HG02763 (cell line): ENCODE results near the gene RNF152.

Experiments
- ATAC-seq: cut with Tn5 transposase; IDR thresholded peaks from one replicate; pipeline ENCODE4 v1.9.1; 2021; ENCODE audit warnings: mild to moderate bottlenecking, moderate library complexity; ENCODE audit not compliant: unreplicated experiment

Gene RNF152

DNA sequence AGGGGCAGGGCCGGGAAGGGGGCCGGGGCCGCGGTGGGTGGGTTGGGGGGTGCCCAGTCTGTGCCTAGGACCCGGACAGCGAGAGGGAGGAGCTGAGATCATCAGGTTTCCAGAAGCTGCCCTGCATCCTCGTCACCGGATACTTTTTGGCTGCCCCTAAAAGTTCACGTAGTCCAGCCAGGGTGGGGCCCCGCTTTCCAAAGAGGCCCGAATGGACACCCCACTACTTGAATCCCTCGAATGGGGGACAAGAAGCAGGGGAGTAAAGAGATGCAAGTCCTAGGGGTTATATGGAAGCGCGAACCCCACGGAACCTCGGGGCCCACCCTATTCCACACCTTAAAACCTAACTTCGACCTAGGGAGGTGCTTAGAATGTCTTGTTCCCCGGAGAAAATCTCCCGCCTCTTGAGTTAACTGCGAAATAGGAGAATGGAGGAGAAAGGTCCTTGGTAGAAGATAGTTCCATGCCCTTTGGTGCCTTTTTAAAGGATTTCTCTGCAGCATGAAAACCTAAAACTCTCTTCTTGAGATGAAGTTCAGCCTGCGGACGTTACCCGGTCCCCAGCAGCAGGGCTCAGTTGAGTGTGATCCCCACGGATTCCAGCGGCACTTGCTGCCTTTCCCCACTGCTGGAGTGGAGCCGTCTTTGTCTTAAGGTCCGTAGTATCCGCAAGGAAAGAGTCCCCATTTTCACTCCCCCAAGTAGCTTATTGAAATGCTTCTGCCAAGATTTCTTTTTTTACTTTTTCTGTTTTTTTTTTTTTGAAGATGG, 2.1 kb upstream of the RNF152 start:
- no peak for ATAC-seq

DNA sequence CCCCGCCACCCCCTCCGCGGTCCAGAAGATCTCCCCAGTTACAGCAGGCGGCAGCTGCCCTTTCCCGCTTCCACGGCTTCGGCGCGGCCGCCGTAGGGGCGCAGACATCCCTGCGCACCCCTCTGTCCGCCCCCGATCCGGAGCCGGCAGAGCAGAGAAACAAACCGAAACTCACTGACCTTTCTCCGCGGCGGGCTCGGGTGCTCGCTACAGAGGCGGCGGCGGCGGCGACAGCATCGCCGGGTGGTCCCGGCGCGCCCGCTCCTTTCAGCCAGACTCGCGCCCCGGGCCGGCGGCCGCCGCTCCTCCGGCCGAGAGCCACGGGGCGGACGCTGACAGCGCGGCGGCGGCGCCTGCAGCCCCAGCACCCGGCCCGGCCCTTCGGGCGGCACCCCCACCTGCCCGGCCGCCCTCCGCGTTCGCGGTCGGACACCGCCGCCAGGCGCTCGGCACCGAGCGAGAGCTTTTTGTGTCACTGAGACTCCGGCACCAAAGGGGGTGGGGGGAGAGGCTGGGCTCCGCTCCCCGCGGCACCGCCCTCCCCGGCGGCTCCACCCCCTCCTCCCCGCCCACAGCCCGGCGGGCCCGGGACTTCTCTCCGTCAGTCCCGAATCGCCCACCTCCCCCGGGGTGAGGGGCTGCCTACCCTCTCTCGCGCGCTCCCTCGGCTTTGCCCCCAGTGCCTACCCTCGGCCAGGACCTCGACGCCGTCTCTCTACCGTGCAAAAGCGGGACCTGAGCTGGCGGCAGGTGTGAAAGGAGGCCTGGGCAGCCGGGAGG, 1.4 kb upstream of the RNF152 start:
- ATAC-seq: peak; percentile 79

DNA sequence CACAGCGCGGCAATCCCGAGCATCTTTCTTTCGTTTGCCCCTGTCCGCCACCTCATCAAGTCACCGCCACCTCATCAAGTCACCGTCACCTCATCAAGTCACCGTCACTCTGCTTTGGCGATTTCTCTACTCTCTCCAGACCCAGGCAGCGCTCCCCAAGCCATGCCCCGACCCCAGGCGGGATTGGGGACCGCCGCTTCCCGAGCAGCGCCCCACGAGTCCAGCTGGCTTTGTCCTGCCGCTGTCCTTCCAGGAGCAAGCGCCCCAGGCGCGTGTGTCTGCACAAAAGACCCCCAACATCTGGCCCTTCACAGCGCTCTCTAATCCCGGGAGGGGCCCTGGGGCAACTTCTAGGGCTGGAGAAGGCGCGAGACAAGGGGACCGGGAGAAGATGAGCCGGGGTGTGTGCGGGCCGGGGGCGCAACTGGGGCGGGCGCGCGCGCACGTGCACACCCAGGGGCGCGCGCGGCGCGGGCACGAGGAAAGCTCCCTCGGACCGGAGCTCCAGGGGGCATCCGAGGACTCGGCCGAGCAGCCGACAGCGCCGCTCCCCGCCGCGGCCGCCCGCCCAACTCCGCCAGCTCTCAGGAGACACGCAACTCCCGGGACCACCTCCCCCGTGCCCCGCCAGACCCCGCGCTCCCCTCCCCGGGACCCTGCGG, 633 bp upstream of the RNF152 start:
- peak; percentile 3 for ATAC-seq

DNA sequence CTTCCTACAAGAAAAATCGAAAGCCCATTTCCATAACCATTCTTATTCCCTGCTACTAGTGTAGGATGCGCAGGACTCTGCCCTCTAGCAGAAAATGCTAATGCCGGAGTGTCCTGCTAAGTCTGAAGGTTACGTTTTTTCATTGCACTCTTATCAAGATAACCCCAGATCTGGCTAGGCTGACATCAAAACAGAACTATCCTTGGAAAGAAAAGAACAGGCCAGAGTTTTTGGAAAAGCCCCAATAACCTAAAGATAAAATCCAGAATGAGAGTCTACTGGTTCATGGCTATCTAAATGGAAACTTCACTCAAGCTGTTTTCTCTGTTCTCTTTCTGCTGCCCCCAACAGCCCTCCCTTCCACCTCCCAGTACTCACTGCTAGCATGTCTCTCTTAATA, 913 bp downstream of the RNF152 start:
- no peak for ATAC-seq

DNA sequence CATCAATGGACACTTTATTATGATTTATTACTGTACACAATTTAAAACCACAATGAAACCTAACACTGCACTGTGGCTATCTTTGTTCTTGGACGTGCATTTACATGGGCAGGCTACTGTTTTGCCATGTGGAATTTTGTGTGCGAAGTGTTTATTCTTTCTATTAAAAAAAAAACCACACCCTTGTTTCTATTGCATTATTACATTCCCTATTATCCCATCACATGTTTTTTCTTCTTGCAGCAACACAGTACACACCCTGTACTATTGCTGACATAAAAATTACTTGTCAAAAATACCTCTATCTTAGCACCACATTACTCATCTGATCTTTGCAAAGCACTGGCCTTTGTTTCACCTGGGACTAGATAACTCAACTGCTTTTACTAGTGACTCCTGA, 1.5 kb downstream of the RNF152 start:
- no peak for ATAC-seq

DNA sequence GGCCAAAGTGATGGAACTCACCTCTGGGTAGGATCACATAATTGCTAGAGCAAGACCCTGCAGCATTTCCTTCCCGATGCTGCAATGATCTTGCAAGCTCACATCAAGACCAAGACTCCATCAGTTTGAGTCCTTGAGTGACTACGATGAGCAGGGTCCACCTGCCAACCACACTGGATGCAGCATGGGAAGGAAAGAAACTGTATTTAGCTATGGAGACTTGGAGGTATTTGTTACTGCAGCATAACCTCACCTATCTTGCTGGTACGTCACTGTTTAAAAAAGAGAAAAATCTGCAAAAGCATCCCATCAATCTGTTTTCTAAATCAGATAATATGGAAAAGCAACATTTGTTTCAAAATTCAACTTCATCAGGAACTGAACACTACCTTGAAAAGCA, 2.5 kb downstream of the RNF152 start:
- no peak for ATAC-seq

DNA sequence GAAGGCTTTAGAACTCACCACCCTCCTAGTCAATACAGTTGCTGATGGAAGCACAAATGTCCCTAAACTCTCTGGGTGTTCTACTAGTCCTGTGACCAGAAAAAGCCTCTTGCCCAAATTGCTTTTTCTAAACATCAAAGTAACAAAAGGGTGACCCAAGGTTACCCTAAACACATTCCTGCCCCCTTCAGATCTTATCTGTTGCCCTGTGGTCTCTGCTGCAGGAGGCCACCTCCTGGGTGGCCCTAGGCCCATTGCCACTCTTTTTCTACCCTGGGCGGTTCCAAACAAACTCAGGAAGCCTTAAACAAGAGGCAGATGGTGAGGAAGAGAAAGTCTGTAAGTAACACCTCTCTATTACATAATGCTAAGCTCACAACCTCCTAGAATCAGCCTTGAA, 3.3 kb downstream of the RNF152 start:
- no peak for ATAC-seq

DNA sequence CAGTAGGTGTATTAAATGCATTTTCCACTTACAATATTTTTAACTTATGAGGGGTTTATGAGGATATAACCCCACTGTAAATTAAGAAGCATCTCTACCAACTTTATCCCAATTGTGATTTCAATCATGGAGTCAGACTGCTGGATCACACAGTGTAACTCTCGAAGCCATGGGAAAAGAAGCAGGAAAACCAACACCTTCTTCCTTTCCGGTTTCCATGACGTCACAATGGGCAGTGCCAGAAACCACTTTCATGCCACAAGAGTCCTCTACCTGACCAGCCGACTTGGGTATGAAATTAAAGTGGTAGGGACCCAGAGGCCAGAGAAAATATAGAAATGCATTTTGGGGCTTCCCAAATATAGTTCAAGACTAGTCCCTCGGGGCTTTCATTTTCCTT, 4.2 kb downstream of the RNF152 start:
- ATAC-seq: no peak

DNA sequence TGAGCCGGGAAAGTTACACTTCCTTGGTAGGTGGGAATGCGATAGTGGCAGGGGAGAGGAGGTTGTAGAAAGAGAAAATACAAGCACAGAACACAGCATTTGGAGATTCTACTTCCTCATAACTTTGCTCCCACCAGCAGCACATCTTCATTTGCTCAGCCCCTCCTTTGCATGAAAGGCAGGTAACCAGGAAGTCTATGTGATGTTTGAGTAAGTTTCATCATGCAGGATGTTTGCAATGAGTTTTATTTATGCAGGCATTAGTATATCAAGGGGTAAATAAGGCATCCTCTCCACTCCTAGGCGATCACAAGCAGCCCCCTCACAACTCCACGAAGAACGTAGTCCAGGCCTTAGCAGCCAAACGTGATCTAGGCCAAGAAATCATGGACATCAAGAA, 5.0 kb downstream of the RNF152 start:
- no peak for ATAC-seq

DNA sequence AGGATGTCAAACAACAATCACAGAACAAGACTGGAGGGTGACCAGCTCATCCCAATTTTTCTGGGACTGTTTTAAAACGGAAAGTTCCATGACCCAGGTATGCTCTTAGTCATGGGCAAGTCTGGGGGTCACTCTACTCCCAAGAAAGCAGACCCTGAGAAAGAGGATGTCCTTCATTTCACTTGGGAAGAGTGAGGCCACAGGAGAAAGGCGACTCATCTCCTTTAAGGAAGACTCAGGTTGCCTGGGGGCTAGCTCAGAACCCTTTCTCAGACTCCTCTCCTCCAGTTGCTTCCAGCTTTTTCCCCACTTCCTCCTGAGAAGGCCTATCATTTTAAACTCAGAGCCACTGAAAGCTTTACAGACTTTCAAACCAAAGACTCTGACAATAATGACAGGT, 9.3 kb downstream of the RNF152 start:
- no peak for ATAC-seq

DNA sequence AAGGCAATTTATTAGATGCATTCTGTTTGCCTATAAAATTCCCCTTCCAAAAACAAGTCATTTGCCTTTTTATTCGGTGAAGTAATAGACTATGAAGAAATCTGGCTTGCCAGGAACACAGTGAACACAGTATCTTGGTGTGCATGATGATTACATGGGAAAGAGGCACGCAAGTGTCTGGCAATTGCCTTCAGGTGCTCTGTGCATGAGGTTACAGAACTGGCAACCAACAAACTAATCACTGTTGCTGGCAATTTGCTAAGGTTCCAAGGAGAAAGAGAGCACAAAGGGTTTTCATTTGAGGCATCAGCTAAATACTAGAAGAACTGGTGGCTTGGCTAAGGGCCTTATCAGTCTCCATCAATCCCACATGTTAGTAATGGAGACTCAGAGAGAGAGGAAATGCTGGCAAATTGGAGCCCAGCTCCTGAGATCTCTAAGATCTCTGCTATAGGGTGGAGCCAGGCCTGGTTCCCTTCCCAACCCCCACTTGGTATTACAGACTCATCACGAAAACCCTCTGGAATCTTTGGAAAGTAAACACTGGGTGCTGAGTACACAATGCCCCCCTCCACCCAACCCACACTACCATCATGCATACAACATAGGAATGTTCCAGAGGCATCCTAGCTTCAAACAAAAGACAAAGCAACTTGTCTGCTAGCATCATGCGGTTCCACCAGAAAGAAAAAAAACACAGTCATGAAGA, 10.4 kb downstream of the RNF152 start:
- no peak for ATAC-seq

DNA sequence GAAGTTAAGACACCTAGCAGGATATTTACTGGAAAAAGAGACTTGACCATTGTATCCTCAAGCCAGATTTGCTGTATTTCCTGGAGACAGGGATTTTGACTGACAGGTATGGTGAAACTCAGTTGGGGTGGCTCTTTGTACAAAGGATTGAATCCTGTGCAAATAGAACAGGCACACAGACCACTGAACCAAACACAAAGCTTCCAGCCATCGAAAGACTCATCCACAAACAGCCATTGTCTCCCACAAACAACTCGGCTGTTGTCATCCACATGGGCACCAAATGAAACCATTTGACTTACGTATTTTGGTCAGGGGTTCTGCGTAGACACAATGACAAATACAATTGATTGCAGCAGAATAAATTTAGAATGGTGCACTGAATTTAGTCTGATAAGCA, 15.9 kb downstream of the RNF152 start:
- ATAC-seq: no peak

DNA sequence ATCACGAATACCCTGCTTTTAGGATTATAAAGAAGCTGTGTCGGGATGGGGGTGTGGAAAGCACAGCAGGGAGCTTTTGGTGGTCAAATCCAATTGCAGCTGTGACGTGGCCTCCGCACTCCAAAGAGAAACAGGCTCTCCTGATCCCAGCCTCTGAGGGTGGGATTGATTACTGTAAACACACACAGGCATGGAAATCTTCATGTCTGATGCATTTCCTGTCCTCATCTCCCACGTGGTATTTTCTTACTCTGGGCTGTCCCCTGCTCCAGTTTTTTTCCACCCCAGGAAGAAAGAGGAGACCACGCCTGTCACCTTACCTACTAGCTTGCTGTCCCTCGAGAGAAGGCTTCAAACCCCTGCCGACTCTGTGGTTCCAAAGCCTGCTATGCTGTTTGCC, 22.7 kb downstream of the RNF152 start:
- no peak for ATAC-seq

DNA sequence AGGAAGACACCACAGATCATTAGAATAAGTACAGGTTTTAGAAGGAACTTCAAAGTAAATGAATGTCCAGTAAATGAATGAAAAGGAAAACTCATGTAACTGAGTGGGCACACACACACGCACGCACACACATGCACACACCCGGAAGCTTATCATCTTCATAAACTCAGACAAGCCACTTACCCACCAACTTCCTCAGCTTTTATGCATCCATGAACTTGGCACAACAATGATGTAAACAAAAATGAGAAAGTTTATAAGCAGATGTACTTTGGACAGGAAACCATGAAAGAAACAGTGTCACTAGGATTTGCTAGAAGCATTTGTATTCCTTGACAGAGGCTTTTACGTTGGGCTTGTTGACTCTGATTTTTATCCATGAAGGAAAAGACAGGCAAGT, 23.2 kb downstream of the RNF152 start:
- ATAC-seq: no peak

DNA sequence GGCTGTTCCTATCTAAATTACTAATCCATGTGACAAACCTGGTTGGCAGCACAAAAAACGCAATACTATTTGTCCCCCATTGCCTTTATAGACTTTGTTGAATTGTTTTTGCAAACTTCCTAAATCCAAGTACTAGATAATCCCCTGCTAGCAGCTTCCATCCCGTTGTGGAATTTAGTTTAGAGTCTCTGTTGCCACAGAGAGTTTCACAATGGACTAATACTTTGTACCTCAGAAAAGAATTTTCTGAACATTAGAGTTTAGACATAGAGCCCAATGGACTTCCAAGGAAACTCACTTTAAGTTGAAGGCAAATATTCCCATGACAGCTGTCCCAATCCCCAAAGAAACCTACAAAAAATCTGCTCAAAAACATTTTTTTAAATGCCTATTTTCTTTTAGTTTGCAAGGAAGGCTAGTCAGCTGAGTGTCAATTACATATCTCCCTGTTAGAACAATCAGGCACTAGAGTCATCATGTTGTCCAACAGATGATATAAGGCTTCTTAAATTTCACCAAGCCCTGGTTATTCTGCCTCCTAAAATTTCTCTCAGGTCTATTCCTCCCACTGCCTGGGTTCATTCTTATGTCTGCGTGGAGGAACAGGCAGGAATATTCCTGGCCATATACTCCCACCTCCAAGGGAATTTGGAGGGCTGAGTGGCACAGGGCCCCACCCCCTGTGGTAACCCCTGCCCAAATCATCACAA, 27.2 kb downstream of the RNF152 start:
- no peak for ATAC-seq

DNA sequence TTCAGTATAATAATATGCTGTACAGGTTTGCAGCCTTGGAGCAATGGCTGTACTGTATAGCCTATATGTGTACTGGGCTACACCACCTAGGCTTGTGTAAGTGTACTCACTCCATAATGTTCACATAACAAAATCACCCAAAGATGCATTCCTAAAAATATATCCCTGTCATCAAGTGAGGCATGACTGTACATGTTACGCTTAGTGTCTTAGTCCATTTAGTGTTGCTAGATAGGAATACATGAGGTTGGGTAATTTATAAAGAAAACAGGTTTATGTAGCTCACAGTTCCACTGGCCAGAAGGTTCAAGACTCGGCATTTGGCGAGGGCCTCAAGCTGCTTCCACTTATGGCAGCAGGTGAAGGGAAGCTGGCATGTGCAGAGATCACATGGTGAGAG, 31.4 kb downstream of the RNF152 start:
- ATAC-seq: no peak

DNA sequence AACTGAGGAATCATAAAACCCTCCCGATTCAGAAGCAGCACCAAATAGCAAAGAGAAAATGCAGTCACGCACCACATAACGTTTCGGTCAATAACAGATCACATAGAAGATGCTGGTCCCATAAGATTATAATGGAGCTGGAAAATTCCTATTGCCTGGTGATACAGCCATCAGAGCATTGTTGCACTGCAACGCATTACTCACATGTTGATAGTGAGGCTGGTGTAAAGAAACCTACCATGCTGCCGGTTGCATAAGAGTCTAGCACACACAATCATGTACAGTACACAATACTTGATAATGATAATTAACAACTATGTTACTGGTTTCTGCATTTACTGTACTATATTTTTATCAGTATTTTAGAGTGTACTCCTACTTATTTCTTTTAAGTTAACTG, 32.5 kb downstream of the RNF152 start:
- no peak for ATAC-seq

DNA sequence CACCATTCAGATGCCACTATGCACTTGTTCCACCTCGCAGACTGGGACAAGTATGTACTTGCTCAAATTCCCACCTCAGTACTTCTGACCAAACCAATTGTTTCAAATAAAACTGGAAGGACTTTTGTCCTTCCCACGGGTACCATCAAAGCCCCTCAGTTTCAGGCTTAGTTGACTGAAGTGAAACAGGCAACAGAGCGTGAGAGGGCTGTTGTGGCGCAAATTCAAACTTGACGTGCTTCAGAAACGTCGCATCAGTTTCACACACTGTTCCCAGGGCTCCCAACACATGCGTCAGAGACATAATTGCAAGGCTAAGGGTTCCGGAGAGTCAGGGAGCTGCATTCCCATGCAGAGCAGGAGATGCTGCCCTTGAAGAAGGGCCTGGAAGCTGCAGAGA, 33.7 kb downstream of the RNF152 start:
- no peak for ATAC-seq

DNA sequence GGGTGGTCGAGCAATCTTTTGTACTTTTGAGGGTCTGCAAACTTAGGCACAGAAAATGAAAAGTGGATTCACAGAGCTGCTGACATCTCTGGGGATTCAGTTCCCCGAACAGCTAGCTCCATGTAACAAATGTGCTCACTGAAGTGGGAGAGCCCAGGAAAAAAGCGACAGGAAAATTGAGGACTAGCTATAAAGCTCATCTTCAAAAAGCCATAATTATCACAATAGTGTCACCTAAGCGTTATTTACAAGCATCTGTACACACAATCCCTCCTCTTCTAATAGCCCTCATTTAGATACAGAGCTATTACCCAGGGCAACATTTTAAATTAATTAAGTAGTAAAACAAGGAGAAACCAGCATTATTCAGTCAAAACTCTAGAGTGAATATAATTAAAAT, 36.1 kb downstream of the RNF152 start:
- ATAC-seq: no peak

DNA sequence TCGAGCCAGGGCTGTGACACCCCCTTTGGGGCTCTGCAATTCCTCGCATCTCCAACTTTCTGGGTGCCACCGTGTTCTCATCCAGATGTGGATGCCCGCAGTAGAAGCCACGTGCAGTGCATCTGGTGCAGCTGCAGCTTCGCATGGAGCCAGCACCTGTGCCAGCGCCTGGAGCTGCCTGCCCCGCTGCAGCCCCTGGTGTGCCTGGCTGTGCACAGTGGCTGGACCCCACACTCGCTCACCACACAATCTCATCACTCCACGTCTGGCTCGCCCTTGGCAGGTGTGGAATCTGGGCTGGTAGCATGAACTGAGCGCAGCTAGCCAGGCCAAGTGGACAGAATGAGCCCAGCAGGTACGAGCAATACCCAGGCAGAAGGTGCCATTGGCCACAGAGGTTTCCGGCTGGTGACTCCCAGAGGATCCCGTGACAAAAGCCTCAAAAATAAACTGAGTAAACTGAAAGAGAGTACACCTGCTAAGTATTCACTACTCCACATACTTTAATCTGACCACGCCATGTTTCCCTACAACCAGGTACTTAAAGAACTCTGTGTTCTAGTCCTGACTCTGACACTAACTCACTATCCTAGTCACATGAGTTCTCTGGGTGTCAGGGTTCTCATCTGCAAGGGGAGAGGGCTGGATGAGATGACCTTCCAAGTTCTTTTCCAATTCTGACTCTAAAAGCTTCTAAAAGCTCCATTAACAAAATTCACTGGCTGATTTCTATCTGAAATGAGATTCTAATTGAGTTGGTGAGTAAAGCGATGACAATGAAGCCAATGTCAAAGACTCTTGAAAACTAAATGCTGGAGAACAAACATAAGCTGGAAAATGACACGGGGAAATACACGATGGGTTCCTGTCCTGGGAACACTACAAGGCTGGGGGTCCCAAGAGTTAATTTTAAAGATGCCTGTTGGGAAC, 37.1 kb downstream of the RNF152 start:
- ATAC-seq: no peak
